Bronchial epithelial cell (primary cell): ENCODE results near the gene DYNLT5. TPM values are rescaled to one million over a fixed set of nuclear protein-coding genes. Genes with fewer than 3 reads are reported as not detected.

ENCODE experiments used
- DNase-seq: peaks from one replicate; pipeline ENCODE4 v3.0.0-alpha.2; 2010; ENCODE audit warnings: low read depth
- FAIRE-seq: peaks from 2 replicates; lab custom pipeline; 2011; peaks lifted over from hg19 to GRCh38; lab: Jason Lieb, UNC
- H3K27me3 ChIP-seq: 2 replicates; pipeline ENCODE4 v1.5.1; 2011; ENCODE audit warnings: low read length; ENCODE audit not compliant: control insufficient read depth, insufficient read depth
- H3K36me3 ChIP-seq: 2 replicates; pipeline ENCODE4 v1.5.1; 2011; ENCODE audit warnings: low read length; ENCODE audit not compliant: control insufficient read depth, insufficient read depth
- H3K4me3 ChIP-seq: 2 replicates; pipeline ENCODE4 v1.5.1; 2011; ENCODE audit warnings: mild to moderate bottlenecking, low read depth, low read length, control low read depth
- CTCF ChIP-seq: IDR thresholded peaks from 2 replicates; pipeline ENCODE4 v1.5.1; 2011; ENCODE audit warnings: mild to moderate bottlenecking, moderate library complexity, low read length, control low read depth, inconsistent platforms; ENCODE audit not compliant: insufficient read depth, severe bottlenecking
- total RNA-seq: library from RNA; depleted of rRNA; stranded (reverse); fragments of >200 nt; gene quantifications from 2 replicates; pipeline ENCODE4 v1.2.1, GENCODE V29; 2014

DYNLT5 gene
- total RNA-seq, 1 donor from 2014 or later = not detected

GRCh38 chr1:66764994-66765578, 12.8 kb downstream of the DYNLT5 start:
- Histone ChIP-seq H3K4me3 (no peak overlapping the region), H3K36me3 (no peaks in the 10 kb centered on the region), H3K27me3 (no peaks in the 10 kb centered on the region)
- peak; percentile 41 for TF ChIP-seq CTCF
- peak; percentile 59 for DNase-seq
- no peak for FAIRE-seq

DNA sequence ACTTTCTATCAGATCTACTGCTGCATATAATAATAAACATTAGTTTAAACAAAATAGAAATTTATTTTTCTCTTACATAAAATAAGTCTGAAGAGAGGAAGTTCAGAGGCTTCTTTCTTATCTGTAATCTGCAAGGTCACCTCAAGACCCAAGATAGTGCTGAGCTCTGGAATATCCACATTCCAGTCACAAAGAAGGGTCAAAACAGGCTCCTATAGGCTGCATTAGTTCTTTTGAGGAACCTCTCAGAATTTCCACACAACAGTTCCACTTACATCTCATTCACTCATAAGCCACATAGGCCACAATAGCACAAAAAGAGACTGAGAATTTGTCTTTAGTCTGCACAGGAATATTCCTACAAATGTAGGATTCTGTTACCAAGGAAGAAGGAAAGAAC, 15.4 kb downstream of the DYNLT5 start:
- no peak for TF ChIP-seq CTCF
- DNase-seq (no peak), FAIRE-seq (no peak)
- H3K27me3 ChIP-seq = no peaks in the 10 kb centered on the region
- H3K4me3 ChIP-seq = no peak overlapping the region
- H3K36me3 ChIP-seq = no peaks in the 10 kb centered on the region

GRCh38 chr1:66768965-66769364, 16.7 kb downstream of the DYNLT5 start:
- no peaks in the 10 kb centered on the region for H3K36me3 ChIP-seq
- H3K4me3 ChIP-seq = no peak overlapping the region
- DNase-seq (no peak), FAIRE-seq (no peak)
- no peaks in the 10 kb centered on the region for H3K27me3 ChIP-seq
- TF ChIP-seq CTCF = no peak

- Histone ChIP-seq H3K36me3 (no peaks in the 10 kb centered on the region), H3K27me3 (no peaks in the 10 kb centered on the region), H3K4me3 (no peak overlapping the region)
- DNase-seq (no peak), FAIRE-seq (no peak)
- no peak for TF ChIP-seq CTCF
Measured at GRCh38 chr1:66769512-66770229, 17.4 kb downstream of the DYNLT5 start.

DNA sequence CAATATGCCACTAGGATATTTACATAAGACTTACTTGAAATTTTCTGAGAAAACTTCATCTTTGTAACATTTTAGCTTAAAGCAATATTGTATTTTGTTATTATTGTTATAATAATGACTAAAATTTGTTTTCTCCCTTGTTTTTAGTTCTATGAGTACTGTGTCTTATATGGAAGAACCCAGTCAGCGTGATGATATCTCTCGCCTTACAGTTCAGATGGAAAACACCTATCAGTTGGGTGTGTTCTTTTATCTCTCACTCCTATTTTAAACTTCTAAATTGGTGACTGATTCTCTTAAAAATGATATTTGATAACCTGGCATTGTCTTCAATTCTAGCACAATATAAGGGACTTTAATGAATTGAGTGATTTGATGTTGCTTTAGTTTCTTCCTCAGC, 18.0 kb downstream of the DYNLT5 start:
- Histone ChIP-seq H3K36me3 (no peaks in the 10 kb centered on the region), H3K4me3 (no peak overlapping the region), H3K27me3 (no peaks in the 10 kb centered on the region)
- no peak for TF ChIP-seq CTCF
- FAIRE-seq (no peak), DNase-seq (no peak)

DNA sequence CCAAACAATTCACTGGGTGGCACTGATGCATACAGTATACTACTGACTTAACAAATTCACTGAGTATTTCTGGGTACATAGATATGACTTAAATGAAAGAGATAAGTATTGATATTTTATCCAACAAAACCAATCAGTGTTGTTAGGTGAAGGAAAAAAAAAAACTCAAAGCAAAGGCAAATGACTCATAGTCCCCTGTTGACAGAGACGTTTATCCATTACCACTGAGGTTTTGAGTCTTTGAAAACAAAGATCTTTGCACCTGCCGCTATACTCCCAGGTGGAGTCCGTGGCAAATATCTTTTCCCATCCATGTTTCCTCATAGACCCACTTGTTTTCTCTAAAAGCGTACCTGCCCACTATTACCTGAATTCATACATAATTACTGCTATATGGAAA, 18.4 kb downstream of the DYNLT5 start:
- no peak for FAIRE-seq
- DNase-seq = peak; percentile 25
- no peaks in the 10 kb centered on the region for H3K27me3 ChIP-seq
- no peaks in the 10 kb centered on the region for H3K36me3 ChIP-seq
- no peak overlapping the region for H3K4me3 ChIP-seq
- TF ChIP-seq CTCF = no peak
